K562 (cell line): ENCODE data around the gene FMNL3. TPM values are rescaled to one million over a fixed set of nuclear protein-coding genes. Genes with fewer than 3 reads are reported as not detected.

Source experiments
- ATF1 ChIP-seq, 2 experiments: fragments of 450-650 bp in 1 of 2; IDR thresholded peaks; 2 replicates each; pipeline ENCODE4 v1.6.1; 2016; ENCODE audit warnings: missing compliant biosample characterization in 1 of 2, missing genetic modification characterization in 1 of 2
- ATF7 ChIP-seq: fragments of 450-650 bp; IDR thresholded peaks from 2 replicates; pipeline ENCODE4 v1.7.1; 2014; ENCODE audit warnings: mild to moderate bottlenecking, moderate library complexity
- CCNT2 ChIP-seq: IDR thresholded peaks from 2 replicates; pipeline ENCODE4 v1.6.1; 2011; ENCODE audit warnings: borderline replicate concordance, low read depth, mild to moderate bottlenecking, moderate library complexity, mixed read lengths, low read length; ENCODE audit not compliant: insufficient read length; ENCODE audit errors: extremely low read depth
- CEBPB ChIP-seq: fragments of 450-650 bp; IDR thresholded peaks from 2 replicates; pipeline ENCODE4 v1.6.1; 2016; ENCODE audit warnings: missing genetic modification characterization, missing compliant biosample characterization
- CREM ChIP-seq: IDR thresholded peaks from 2 replicates; pipeline ENCODE4 v1.6.1; 2014; ENCODE audit warnings: antibody characterized with exemption, low read depth
- DACH1 ChIP-seq: fragments of 450-650 bp; IDR thresholded peaks from 2 replicates; pipeline ENCODE4 v1.6.1; 2018; ENCODE audit not compliant: partially characterized antibody
- E2F1 ChIP-seq: sonication (generic); formaldehyde crosslinking; IDR thresholded peaks from 2 replicates; pipeline ENCODE4 v1.8.1; 2023; ENCODE audit warnings: mild to moderate bottlenecking, missing genetic modification reagents, moderate library complexity
- E2F4 ChIP-seq: sonication (generic); formaldehyde crosslinking; IDR thresholded peaks from 2 replicates; pipeline ENCODE4 v1.8.0; 2022; ENCODE audit warnings: mild to moderate bottlenecking, low read depth, missing genetic modification reagents
- HNRNPLL ChIP-seq: fragments of 200-400 bp; formaldehyde crosslinking; IDR thresholded peaks from 2 replicates; pipeline ENCODE4 v1.6.1; 2017; ENCODE audit warnings: low read length, low read depth, mild to moderate bottlenecking; ENCODE audit not compliant: poor library complexity, severe bottlenecking
- HOMEZ ChIP-seq: fragments of 250-450 bp; sonication (Bioruptor Pico); IDR thresholded peaks from 2 replicates; pipeline ENCODE4 v1.4.0; 2020; ENCODE audit warnings: mild to moderate bottlenecking, moderate library complexity
- ID3 ChIP-seq, 2 experiments: fragments of 250-450 bp in 1 of 2; fragments of 450-650 bp in 1 of 2; sonication (Bioruptor Pico) in 1 of 2; IDR thresholded peaks; 2 replicates each; pipeline versions ENCODE4 v1.6.1 to v1.8.0; 2016 to 2021; ENCODE audit warnings: mild to moderate bottlenecking in 2 of 2, moderate library complexity in 2 of 2, missing compliant biosample characterization in 1 of 2, missing genetic modification characterization in 1 of 2
- L3MBTL2 ChIP-seq: fragments of 450-650 bp; IDR thresholded peaks from 2 replicates; pipeline ENCODE4 v1.6.1; 2016; ENCODE audit warnings: mild to moderate bottlenecking, moderate library complexity
- LEF1 ChIP-seq: fragments of 450-650 bp; IDR thresholded peaks from 2 replicates; pipeline ENCODE4 v1.6.1; 2016; ENCODE audit warnings: mild to moderate bottlenecking
- NR2C1 ChIP-seq, 2 experiments: fragments of 450-650 bp; IDR thresholded peaks; 2 replicates each; pipeline ENCODE4 v1.6.1; 2017; ENCODE audit warnings: mild to moderate bottlenecking in 2 of 2, antibody characterized with exemption in 1 of 2, inconsistent platforms in 1 of 2, missing compliant biosample characterization in 1 of 2, missing genetic modification characterization in 1 of 2
- POU5F1 ChIP-seq: fragments of 150-350 bp; IDR thresholded peaks from 2 replicates; pipeline ENCODE4 v1.6.1; 2014; ENCODE audit warnings: borderline replicate concordance, low read length, low read depth, mild to moderate bottlenecking; ENCODE audit not compliant: partially characterized antibody
- RAD51 ChIP-seq: fragments of 450-650 bp; IDR thresholded peaks from 2 replicates; pipeline ENCODE4 v1.7.1; 2016; ENCODE audit warnings: low read depth, mild to moderate bottlenecking, borderline replicate concordance
- THAP7 ChIP-seq: fragments of 250-450 bp; sonication (Bioruptor Pico); IDR thresholded peaks from 2 replicates; pipeline ENCODE4 v1.5.0; 2021
- ZFPM2 ChIP-seq: fragments of 250-450 bp; sonication (Bioruptor Pico); IDR thresholded peaks from 2 replicates; pipeline ENCODE4 v1.5.1; 2022; ENCODE audit warnings: mild to moderate bottlenecking
- ZNF280B ChIP-seq: fragments of 250-450 bp; sonication (Bioruptor Pico); IDR thresholded peaks from 2 replicates; pipeline ENCODE4 v1.5.1; 2021; ENCODE audit warnings: mild to moderate bottlenecking
- ZSCAN29 ChIP-seq: fragments of 450-650 bp; IDR thresholded peaks from 2 replicates; pipeline ENCODE4 v1.6.1; 2017
- polyA plus RNA-seq, 8 experiments: library from polyadenylated mRNA; depleted of rRNA in 4 of 8; stranded (reverse) in 5 of 8; unstranded in 3 of 8; fragments of >200 nt; fragmentation: Nextera tagmentation in 2 of 8; fragmentation: Illumina TruSeq in 1 of 8; extraction: Ambion mirVana in 2 of 8; extraction: Trizol in 1 of 8; gene quantifications; 2 replicates each; pipeline versions ENCODE4 v1.2.1 to v1.2.3, GENCODE V29; 2011 to 2014; ENCODE audit warnings: inconsistent platforms in 1 of 8, missing spikeins in 1 of 8
- total RNA-seq, 7 experiments: library from RNA; depleted of rRNA in 6 of 7; stranded (reverse); fragments of >200 nt in 6 of 7; fragmentation: Illumina TruSeq in 2 of 7; extraction: Trizol in 2 of 7; gene quantifications; 2 replicates each; pipeline versions ENCODE4 v1.2.1 to v1.2.3, GENCODE V29; 2011 to 2021; ENCODE audit warnings: low replicate concordance in 1 of 7

The FMNL3 gene
- total and polyA plus RNA-seq, 9 of the 15 experiments (the other 6 are each of a cell fraction or from before 2014, with no cell fraction given) = 0.49 to 14.4 (median 6.8) TPM

GRCh38 chr12:49741882-49742620, 34.8 kb upstream of the FMNL3 start (continued):
- TF ChIP-seq E2F4 (no peak), DACH1 (no peak), RAD51 (no peak; the same call in 1 of the 2 replicates), CREM (peak; percentile 82), ATF1 (CRISPR knock-in tag; IDR thresholded peaks at IDR 0.05) (no peak), ATF1 (tag; IDR thresholded peaks at IDR 0.05) (peak; percentile 66; the same call in 1 of the 2 replicates), HNRNPLL (no peak), ZFPM2 (no peak), E2F1 (CRISPR knock-in tag) (peak; percentile 85), ID3 (CRISPR knock-in tag; IDR thresholded peaks at IDR 0.05) (no peak), ID3 (tag; IDR thresholded peaks at IDR 0.05) (no peak), POU5F1 (no peak), L3MBTL2 (peak; percentile 81), LEF1 (no peak), CEBPB (tag) (no peak), HOMEZ (no peak), NR2C1 (IDR thresholded peaks at IDR 0.05) (no peak), NR2C1 (tag; IDR thresholded peaks at IDR 0.05) (peak; percentile 17; the same call in 1 of the 2 replicates), ATF7 (peak; percentile 87), ZNF280B (CRISPR knock-in tag) (no peak), ZSCAN29 (0 out of 2 replicates have a peak, but pooled peaks have one; percentile 5), THAP7 (no peak), CCNT2 (no peak)
